ENCODE measurements around the gene HOXD13.

HOXD13 gene

DNA sequence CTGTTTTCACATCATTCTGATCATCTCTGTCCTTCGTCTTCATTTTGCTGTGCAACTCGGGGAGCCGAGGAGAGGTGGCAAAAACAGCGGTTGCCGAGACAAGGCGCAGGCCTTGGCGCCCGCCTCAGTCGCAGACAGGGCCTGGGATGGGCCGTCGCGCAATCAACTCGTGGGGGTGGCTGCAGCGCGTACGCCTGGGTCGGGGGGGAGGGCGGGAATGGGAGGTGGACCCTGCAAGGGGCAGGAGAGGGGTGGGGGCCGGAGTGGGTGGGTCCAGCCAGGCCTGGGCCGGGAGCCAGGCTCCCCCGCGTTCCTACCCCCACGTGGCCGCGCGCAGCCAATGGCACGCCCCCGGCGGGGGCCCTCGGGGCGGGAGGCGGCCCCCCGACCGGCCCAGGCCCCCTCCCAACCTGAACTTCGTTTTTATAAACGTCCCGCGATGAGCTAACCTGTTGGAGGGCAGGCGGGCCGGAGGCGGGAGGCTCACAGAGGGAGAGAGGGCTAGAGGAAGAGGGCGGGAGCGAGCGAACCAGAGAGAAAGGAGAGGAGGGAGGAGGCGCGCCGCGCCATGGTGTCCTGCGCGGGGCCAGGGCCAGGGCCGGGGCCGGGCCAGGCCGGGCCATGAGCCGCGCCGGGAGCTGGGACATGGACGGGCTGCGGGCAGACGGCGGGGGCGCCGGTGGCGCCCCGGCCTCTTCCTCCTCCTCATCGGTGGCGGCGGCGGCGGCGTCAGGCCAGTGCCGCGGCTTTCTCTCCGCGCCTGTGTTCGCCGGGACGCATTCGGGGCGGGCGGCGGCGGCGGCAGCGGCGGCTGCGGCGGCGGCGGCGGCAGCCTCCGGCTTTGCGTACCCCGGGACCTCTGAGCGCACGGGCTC lies at the start of gene HOXD13:
TSS of gene HOXD13 (plus strand) at position 452 of the 875 bp plus-strand sequence. CDS start at position 622, 170 bp downstream.
- peak; percentile 57 for DNase-seq (ENCODE audit: low read depth)

DNA sequence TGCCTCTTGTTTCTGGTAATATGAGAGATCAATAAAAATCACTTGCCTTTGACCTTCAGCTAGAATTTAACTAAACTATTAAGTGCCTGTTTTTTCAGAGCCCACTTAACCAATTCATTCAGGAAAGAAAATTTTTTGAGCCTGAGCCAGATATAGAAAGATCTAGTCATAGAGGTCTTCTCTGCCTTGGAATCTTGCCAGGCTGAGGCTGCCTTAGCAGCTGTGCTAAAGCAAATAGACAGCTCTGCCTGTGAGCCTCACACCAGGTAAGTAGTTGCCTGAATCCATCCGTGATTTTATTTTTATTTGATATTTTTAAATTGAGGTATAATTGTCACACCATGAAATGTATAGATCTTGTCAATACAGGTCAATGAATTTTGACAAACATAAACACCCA lies 36.1 kb upstream of the HOXD13 start:
- no peak for DNase-seq (ENCODE audit: low read depth)

DNA sequence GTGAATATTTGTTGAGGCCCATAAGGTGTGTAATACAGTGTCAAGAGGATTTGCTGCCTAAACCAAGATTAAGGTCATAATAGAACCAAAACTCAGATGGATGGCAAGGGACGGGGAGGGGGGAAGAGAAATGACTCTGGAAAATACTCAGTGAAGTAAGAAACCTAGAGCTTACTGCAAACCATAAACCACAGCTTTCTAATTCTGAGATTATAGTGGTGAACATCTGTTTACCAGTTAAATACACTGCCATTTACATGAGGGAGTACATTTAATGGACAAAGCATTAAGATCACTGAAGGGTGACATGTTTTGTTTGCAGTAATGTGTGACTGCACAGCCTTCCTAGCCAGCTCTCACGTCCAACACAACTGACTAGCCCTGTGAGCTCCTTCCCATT lies 28.6 kb upstream of the HOXD13 start:
- DNase-seq (ENCODE audit: low read depth), result no peak

DNA sequence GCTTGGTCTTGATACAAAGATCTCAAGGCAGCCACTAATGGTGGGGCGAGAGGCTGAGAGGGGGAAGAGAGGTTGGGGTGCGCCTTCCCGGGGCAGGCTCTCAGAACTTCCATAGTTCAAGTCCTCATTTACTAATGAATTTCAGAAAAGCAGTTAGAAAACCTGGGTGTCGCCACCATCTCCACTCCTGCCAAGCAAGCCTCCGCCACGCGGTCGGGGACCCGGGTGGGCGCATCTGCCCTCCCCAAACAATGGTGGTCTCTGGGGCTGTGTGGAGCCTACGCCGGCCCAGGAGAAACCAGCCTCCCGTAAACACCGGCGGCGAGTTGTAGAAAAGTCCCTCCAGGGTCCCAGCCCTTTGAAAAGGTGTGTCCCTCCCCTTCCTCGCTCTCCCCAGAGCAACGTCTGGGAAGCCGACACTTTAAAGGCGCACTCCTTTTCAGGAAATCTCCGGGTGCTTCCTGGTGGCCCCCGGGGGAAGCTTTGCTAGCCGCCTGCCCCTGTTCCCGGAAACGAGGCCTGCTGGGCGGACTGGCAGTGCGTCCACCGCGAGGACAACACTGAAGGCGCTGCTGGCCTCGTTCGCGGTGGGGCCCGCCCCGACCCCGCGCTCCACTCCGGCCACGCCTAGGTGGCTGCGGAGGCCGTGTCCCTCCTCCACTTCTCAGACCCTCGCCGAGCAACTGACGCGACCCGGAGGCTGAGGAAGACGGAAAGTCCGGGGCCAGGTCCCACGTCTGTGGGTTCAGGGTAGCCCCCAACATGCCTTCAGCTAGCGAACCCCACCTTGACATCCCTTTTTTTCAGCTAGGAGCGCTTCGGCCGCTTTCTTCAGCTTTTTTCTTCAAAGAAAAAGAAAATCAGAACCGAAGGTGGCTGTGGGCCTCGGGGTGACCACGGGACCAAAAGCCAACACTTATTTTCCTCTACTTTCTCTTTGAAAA lies 25.6 kb upstream of the HOXD13 start:
- DNase-seq (ENCODE audit: low read depth), result no peak

DNA sequence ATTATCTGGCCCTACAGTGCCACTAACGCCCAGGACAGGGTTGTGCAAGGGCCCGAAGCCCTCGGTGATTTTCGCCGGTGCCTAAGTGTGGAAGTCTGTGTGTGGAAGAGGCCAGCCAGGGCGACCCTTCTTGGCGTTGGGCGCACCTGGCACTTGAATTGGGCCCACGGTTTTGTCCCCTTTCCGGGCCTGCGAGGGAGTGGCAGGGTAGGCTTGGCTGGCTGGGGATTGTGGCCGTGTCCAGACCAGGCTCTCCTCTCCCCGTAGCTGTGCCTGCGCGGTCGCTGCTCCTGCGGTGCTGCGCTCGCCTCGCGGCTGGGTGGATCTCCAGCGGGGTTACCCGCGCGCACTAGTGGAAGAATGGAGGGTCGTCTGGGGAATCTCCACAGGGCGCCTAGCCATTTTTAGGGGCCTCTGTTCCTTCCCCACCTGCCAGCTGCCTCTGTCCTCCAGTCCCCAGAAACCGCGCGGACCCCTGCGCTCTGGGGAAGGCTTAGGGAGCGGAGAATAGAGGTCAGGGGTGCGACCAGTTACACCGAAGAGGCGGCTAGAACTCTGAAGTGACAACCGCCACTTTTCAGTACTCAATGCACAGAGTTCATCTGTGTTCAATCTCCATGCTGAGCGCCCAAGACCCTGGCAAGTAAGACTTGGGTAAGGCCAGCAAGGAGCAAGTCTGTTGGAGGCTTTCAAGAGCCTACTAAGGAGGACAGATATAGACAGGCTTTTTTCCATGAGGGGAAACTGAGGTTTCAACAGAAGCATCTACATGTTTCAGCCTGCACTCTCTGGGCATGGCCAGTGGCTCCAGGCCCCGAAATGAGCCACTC lies 24.7 kb upstream of the HOXD13 start:
- DNase-seq (ENCODE audit: low read depth), result no peak

DNA sequence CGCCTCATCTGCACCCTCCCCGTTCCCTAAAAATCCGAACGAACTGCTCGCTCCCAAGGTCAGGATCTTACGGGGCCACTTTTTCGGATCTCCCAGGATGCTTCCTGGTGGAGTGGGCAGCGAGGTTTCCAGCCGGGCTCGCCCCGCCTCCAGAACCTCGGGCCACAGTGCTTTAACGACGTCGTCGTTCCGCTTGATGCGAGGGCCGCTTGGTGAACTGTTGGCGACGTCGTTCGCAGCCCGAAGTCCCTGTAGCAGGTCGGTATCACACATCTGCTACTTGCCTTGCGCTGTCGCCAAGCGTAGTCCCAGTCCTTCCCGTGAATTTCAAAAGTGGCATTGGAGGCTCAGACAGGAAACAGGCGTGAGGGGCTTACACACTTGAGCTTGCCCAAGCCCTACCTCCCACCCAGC lies 24.1 kb upstream of the HOXD13 start:
- no peak for DNase-seq (ENCODE audit: low read depth)

DNA sequence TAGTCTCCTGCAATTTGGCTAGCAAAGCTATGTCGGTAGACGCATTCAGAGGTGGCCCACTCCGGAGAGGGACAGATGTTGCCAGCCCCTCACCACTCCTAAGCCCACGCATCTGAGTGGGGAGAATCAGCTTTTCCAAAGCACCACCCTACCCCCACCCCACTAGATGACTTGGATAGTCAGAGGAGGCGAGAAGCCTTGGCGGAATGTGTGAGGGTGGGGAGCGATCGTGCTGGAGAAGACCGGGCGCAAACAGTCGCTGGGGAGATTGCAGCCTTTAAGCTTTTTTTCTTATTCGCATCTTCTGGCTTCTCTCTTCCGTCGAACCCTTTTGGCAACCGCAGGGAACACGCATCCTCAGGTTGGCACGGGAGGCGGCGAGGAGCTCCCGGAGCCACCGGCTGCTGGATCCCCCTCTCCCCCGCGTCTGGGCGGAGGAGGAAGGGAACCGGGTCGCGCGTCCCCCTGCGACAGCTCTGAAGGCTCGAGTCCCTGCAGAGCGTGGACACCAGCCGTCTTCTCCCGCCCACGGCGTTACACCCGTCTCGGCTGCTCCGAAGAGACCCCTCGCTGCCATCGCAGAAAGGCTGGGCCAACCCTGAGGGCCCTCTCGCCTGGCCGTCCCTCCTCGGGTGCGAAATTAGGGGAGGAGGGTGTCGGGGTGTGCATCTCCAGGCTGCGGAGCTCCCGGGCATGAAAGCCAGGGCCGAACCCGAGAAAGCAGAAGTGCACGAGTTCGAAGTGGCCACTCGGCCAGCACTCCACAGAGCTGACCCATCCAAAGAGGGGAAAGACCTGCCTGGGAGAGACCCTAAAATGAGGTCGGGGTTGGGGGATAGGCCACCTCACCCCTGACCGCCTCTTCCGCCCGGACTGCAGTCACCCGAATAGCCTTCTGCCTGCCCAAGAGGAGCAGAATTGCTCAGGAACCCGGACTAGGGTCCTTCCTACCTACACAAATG lies 20.9 kb upstream of the HOXD13 start:
- no peak for DNase-seq (ENCODE audit: low read depth)

DNA sequence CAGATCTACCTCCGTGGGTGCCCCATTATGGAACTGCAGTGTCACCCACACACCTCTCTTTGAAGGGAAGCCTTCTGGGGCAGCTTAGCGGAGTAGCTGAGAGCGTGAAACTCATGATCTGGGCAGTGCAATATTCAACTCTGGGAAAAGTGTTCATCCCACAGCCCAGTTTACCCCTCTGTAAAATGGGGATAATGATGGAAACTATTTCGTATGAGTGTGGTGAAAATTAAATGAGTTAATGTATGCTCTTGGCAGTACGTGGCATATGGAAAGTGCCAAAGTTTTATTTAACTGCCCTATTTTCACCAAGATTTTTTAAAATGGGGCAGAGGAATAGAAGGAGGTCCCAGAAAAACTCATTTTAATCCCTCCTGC lies 20.2 kb upstream of the HOXD13 start:
- DNase-seq (ENCODE audit: low read depth), result no peak

DNA sequence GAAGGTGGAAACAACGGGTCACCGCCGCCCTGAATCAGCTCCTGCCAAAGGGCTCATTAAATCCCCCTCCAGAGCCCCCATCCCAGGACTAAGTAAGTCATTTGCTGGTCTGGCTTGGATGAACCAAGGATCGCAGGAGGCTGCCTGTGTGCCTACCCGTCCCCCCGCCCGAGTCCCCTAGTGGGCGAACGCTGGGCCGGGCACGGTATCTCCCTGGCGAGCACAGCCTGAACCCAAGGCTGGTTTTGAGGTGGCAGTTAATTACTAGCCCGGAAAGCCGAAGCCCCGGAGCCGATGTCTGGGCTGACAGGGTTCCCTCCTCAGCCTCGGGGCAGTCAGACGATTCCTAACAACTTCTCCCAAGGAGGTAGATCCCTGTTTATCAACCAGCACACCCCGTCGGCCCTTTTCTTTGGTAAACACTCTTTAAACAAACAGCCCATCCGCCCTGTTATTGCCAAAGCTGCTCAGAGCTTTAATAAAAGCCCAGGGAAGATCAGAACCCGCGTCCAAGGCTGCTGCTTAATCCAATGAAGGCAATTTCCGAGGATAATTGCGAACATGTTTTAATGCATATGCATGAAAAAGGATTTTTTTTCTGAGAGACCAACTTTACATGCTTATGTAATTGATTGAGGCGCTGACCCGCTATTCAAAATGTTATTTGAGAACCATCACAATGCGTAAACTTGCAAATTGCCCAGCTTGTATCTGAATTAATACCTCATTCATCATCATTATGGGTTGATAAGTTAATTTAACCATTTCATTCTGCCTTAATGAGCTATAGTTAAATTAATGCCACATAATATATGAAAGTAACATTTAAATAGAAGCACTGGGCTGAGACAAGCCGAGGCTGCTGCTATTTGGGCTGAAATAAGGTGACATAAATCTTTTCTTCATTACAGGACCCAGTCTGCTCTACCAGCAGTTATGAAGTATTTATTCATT lies 19.3 kb upstream of the HOXD13 start:
- DNase-seq (ENCODE audit: low read depth), result no peak

DNA sequence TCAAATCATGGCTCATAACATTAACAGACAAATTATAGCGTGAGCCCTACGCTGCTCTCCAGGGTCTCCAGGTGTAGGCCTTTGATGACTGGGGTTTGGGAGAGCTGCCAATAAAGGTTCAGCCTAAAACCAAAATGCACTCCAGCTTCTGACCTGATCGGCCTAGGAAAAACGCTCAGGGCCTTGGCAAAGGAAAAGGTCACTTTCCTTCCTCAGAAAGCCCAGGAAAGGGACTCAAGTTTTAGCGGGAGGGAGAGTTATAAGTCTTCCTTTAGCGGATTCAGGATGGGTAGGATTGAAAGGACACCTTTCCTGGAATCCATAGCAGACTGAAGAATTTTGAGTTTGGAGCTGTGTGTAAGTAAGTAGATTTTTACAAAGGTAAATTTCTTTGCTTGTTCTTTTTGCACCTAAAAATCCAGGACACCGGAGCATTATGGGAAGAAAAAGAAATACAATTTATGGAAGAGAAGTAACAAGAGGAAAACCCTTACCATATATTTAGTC lies 17.5 kb upstream of the HOXD13 start:
- DNase-seq (ENCODE audit: low read depth), result no peak

DNA sequence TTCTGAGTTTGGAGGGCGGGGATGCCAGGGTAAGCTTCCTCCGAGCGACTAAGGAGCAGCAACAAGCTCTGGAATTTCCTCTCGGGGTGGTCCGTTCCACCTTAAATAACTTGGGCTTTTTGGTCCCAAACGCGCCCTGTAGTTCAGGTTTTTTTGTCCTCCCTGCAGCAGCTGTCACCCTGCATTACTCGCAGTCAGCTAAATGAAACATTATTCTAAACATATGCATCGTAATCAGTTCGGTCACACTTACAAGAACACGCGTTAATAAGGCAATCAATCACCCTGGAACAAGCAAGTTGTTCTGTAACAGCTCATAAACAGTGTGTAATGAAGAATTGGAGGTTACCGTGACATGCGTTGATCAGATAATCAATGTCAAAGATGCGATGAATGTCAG lies 17.0 kb upstream of the HOXD13 start:
- no peak for DNase-seq (ENCODE audit: low read depth)

DNA sequence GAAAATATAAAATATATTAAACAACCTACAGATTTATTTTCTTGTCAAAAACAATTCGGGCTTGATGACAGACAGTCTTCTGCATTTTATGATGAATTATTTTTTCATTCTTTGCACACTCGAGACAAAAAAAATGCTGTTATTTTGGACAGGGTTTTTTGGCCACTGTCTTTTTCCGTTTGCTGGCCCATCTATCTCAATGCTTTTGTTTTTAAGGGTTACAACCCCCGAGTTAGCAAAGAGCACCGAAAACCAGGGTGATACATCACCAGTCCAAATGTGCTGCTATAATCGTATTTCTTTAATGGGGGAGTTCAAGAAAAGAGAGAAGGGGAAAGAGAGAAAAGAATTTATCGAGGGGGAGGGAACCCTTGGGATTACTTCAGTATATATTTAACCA lies 16.5 kb upstream of the HOXD13 start:
- DNase-seq (ENCODE audit: low read depth), result no peak

DNA sequence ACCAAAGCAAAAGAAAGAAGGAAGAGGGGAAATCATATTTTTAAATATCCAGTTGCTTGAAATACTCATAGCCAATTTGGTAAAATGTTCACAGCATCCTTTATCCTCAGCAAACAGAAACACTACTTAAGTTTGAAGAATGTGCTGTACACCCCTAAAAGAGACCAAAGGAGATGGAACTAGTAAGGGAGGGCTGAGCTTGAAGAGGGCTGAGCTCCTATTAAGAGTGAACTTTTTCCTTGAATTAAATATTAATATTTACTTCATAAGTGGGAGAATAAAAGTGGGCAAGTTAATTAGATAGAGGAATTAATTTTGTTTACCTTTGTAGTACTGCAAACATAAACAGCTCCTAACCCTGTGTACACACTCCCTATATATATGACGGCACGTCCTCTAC lies 15.7 kb upstream of the HOXD13 start:
- DNase-seq (ENCODE audit: low read depth), result no peak

DNA sequence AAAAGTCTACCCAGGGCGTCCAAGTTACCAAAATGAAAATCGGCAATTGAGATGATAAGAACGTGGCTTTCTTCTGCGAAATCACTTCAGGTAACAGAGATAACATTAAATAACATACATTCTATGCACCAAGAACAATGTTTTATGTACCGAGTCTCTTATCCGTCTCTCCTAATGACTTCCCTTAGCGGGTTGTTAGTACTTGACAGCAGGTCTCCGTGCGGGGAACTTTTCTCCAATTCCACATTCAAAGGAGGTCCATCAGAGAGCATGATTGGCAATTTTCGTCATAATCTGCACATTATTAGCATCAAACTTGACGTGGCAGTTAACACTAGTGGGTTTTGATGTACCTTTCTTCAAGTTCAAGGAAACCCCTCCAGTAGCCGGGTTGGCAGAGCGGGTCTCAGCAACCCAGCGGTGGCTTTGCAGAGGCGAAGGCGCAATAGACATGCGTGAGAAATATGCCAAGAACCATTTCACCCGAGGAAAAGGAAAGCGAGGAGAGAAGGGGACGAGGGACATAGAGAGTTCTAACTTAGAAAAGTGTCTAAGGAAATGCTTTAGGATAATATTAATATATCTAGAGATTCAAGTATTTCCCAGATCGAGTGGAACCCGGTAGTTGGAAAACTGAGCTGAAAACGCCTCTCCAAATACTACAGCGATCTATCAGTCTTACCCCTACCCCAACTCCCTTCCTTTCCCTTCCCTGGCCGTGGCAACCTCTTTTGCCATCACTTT lies 13.8 kb upstream of the HOXD13 start:
- no peak for DNase-seq (ENCODE audit: low read depth)

DNA sequence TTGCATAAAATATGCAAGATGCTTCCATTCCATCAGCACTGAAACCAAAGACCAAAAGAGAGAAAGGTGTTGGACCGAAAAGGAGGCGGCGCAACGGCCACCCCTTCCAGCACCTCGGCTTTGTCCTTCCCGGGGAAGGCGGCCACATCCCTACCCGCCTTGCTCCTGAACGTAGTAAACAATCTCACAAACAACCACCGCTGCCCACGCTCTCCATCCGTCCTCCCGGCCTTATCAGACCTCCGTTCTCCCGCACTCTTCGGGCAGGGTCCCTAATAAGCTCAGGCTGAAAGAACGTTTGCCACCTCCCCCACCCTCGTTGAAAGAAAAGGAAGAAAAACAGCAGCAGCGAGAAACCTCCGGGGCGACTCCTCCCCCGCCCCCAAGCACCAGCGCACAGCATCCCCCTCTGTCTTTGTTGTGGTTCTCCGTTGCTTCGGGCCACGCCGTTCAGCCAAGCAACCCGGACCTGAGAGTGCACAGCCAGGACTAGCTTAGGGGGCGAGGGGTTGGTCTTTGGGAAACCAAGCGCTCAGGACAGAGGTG lies 13.2 kb upstream of the HOXD13 start:
- no peak for DNase-seq (ENCODE audit: low read depth)

DNA sequence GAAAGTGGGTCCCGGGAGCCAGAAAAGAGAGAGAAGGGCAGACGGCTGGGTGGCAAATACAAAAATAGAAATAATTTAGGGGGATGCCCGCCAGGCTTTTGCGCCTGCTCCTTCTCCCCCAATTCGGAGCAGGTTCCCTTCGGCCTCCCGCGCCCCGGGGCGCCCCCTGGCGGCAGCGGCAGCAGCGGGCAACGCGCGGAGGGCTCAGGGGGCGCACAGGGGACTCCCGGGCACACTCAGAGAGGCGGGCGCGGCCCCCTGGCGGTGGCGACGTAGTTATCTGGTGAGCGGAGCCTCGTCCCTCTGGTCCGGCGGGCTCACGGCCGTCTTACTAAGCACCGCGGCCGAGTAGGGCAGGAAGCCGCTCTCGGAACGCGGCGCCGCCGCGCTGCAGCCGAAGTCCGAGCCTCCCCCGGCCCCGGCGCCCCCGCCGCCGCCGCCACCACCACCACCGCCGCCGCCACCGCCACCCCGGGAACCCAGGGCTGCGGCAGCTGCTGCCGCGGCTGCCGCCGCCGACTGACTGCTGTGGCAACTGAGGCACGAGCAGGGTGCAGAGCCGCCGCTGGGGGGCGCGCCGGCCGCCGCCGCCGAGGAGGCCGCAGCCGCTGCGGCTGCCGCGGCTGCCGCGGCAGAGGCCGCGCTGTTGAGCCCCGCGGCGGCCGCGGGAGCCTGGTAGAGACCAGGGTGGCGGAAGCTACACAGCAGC lies 12.5 kb upstream of the HOXD13 start:
- DNase-seq (ENCODE audit: low read depth), result peak; percentile 69

DNA sequence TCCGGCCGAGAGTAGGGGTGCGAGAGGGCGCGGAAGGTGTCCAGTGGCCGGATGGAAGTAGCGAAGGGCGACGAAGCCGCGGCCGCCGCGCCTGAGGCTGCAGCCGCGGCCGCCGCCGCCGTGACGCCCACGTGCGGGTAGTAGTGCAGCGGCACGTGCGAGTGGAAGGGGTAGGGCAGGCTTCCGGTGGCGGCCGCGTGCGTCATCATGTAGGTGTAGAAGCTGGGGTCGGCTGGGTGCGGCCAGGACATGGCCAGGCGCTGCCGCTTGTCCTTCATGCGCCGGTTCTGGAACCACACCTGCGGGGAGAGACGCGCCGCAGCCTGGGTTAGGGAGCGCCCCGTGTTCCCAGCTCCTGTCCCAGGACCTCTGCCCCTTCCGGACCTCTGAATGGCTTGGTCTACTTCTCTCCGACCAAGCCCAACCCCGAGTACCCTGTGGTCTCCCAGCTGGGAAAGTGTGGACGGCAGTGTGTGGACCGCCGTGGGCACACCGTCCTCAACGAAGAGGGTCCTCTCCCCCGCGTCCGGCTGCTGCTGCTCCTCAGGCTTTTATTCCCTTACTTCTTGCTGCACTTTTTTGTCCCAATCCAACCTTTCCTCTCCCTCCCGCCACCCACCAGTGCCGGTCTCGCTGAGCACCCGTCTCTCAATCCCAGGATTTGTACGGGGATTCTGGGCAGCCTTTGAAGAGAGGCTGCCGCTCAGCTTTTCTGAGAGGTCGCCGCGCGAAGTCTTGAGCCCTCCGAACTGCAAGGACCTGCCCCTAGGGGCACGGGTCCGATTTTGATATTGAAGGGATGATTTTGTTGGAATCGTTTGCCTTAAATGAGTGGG lies 11.8 kb upstream of the HOXD13 start:
- peak; percentile 21 for DNase-seq (ENCODE audit: low read depth)

Measured in EH (cell line).